GM12875 (cell line): ENCODE measurements around the gene TBC1D16.
"Not testable (repeated sequence)": the region's sequence is repeated elsewhere in the genome, so short reads cannot be mapped to it uniquely, and the experiment has no call there.

Experiments used
- H3K4me3 ChIP-seq: one replicate; pipeline ENCODE4 v1.5.1; 2011; ENCODE audit warnings: low read depth, low read length, control low read depth
- CTCF ChIP-seq: IDR thresholded peaks from 2 replicates; pipeline ENCODE4 v1.5.1; 2011; ENCODE audit warnings: low read depth, mild to moderate bottlenecking, control low read depth, inconsistent platforms, low read length, moderate library complexity, borderline replicate concordance; ENCODE audit not compliant: insufficient read depth

TBC1D16 gene

GRCh38 chr17:80050706-80051105, 15.0 kb upstream of the TBC1D16 start:
- H3K4me3 ChIP-seq: no peak overlapping the region
- no peak for TF ChIP-seq CTCF

GRCh38 chr17:80049986-80050385, 14.3 kb upstream of the TBC1D16 start:
- TF ChIP-seq CTCF: no peak

GRCh38 chr17:80047176-80047575, 11.5 kb upstream of the TBC1D16 start:
- no peak for TF ChIP-seq CTCF
- H3K4me3 ChIP-seq: no peak overlapping the region

More at GRCh38 chr17:80049986-80050385, 14.3 kb upstream of the TBC1D16 start:
- no peak overlapping the region for H3K4me3 ChIP-seq

GRCh38 chr17:80046709-80047108, 11.0 kb upstream of the TBC1D16 start:
- not testable (repeated sequence) for H3K4me3 ChIP-seq

- TF ChIP-seq CTCF: no peak
- no peak overlapping the region for H3K4me3 ChIP-seq
Measured at GRCh38 chr17:80045703-80046102, 10.0 kb upstream of the TBC1D16 start.

GRCh38 chr17:80043963-80044362, 8.3 kb upstream of the TBC1D16 start:
- no peak overlapping the region for H3K4me3 ChIP-seq
- TF ChIP-seq CTCF: no peak

- no peak for TF ChIP-seq CTCF
- peak overlapping the region; percentile 35 for H3K4me3 ChIP-seq
Measured at GRCh38 chr17:80036715-80037477, 1.2 kb upstream of the TBC1D16 start.
